Tibial nerve (tissue), 4 donors: Measurements from ENCODE around the gene C7orf57. TPM values are rescaled to one million over a fixed set of nuclear protein-coding genes. Genes with fewer than 3 reads are reported as not detected.

Source experiments
- DNase-seq, 2 donors: peaks; one replicate each; pipeline ENCODE4 v3.0.0-alpha.2; 2019; ENCODE audit warnings: low spot score in 2 of 2
- H3K27ac ChIP-seq, 4 donors: fragments of 200-600 bp; sonication (generic) in 3 of 4; one replicate each; pipeline ENCODE4 v1.5.1; 2017 to 2019; ENCODE audit warnings: mild to moderate bottlenecking in 1 of 4
- H3K27me3 ChIP-seq, 2 donors: fragments of 200-600 bp; sonication (generic) in 1 of 2; one replicate each; pipeline versions ENCODE4 v1.5.1 to v1.6.0; 2017 to 2019
- H3K36me3 ChIP-seq, 3 donors: fragments of 200-600 bp; sonication (generic); one replicate each; pipeline ENCODE4 v1.5.1; 2018 to 2019
- H3K4me1 ChIP-seq, 4 donors: fragments of 200-600 bp; sonication (generic) in 3 of 4; one replicate each; pipeline ENCODE4 v1.5.1; 2017 to 2019
- H3K4me3 ChIP-seq, 4 donors: fragments of 200-600 bp; sonication (generic) in 3 of 4; one replicate each; pipeline ENCODE4 v1.5.1; 2017 to 2019; ENCODE audit warnings: mild to moderate bottlenecking in 1 of 4, moderate library complexity in 1 of 4
- H3K9me3 ChIP-seq, 4 donors: fragments of 200-600 bp; sonication (generic) in 3 of 4; one replicate each; pipeline ENCODE4 v1.5.1; 2017 to 2019
- EP300 ChIP-seq, 2 donors: sonication (generic); formaldehyde crosslinking; IDR thresholded peaks; one replicate each; pipeline ENCODE4 v1.6.1; 2017; ENCODE audit warnings: antibody characterized with exemption in 2 of 2, mild to moderate bottlenecking in 1 of 2
- POLR2A ChIP-seq, 2 donors: fragments of 450-650 bp; IDR thresholded peaks; one replicate each; pipeline ENCODE4 v1.6.1; 2017; ENCODE audit warnings: antibody characterized with exemption in 2 of 2, mild to moderate bottlenecking in 2 of 2, moderate library complexity in 2 of 2
- WGBS, 2 donors: methylation state at CpG; one replicate each; pipeline ENCODE4 v1.1.5; 2018; 5-methylcytosine and 5-hydroxymethylcytosine counted together
- total RNA-seq, 4 donors: library from RNA; depleted of rRNA; stranded (reverse); fragments of >200 nt; gene quantifications; one replicate each; pipeline ENCODE4 v1.1.0, GENCODE V29; 2016
- TF ChIP-seq, protein P1 (sequence below), 5 experiments: fragments of 200-600 bp in 3 of 5; fragments of 450-650 bp in 2 of 5; sonication (generic) in 3 of 5; IDR thresholded peaks; one replicate each; pipeline ENCODE4 v1.5.1; 2016 to 2019; ENCODE audit warnings: antibody characterized with exemption in 5 of 5, mild to moderate bottlenecking in 3 of 5, moderate library complexity in 2 of 5

The C7orf57 gene
- total RNA-seq, 4 donors from 2014 or later = 0.21 to 0.66 (median 0.60) TPM; not detected in 1

- no peak for DNase-seq
- 73 to 75% methylated on average over 2 of the region's 2 CpGs for WGBS, 2 donors
- H3K4me3 ChIP-seq = no peak overlapping the region
- H3K9me3 ChIP-seq = no peaks in the 10 kb centered on the region
- TF ChIP-seq POLR2A (IDR thresholded peaks at IDR 0.05) (no peak), EP300 (IDR thresholded peaks at IDR 0.05) (no peak)
- TF ChIP-seq, protein P1, sequence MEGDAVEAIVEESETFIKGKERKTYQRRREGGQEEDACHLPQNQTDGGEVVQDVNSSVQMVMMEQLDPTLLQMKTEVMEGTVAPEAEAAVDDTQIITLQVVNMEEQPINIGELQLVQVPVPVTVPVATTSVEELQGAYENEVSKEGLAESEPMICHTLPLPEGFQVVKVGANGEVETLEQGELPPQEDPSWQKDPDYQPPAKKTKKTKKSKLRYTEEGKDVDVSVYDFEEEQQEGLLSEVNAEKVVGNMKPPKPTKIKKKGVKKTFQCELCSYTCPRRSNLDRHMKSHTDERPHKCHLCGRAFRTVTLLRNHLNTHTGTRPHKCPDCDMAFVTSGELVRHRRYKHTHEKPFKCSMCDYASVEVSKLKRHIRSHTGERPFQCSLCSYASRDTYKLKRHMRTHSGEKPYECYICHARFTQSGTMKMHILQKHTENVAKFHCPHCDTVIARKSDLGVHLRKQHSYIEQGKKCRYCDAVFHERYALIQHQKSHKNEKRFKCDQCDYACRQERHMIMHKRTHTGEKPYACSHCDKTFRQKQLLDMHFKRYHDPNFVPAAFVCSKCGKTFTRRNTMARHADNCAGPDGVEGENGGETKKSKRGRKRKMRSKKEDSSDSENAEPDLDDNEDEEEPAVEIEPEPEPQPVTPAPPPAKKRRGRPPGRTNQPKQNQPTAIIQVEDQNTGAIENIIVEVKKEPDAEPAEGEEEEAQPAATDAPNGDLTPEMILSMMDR (IDR thresholded peaks at IDR 0.05) = no peak
- no peak overlapping the region for H3K27ac ChIP-seq
- H3K4me1 ChIP-seq = peaks cover 0 to 13% (median 8%) of the 10 kb centered on the region in 4 donors
- H3K36me3 ChIP-seq = no peaks in the 10 kb centered on the region
- peaks cover 0 to 4% of the 10 kb centered on the region in 2 donors for H3K27me3 ChIP-seq
Observed at GRCh38 chr7:48031111-48031510, 4.2 kb upstream of the C7orf57 start.

DNA sequence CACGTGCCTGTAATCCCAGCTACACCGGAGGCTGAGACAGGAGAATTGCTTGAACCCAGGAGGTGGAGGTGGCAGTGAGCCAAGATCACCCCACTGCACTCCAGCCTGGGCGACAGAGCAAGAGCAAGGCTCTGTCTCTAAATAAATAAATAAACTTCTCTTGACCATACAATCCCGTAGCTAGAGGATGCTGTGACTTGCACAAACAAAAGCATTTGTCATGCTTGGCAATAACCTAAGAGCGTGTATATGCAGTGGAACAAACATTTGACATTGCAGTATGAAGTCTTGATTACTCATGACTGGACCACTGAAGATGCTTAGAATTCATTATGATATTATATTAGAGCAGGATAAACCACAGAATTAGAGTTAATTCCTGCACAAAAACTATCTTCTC lies 1.4 kb upstream of the C7orf57 start:
- Histone ChIP-seq H3K36me3 (no peaks in the 10 kb centered on the region), H3K27me3 (peaks cover 0 to 10% of the 10 kb centered on the region in 2 donors), H3K4me3 (no peak overlapping the region), H3K9me3 (no peaks in the 10 kb centered on the region), H3K4me1 (peaks cover 0 to 16% (median 10%) of the 10 kb centered on the region in 4 donors), H3K27ac (no peak overlapping the region)
- no peak for DNase-seq
- WGBS, 2 donors = 58 to 65% methylated on average over 5 of the region's 5 CpGs
- no peak for TF ChIP-seq EP300 (IDR thresholded peaks at IDR 0.05)
- TF ChIP-seq, protein P1 (IDR thresholded peaks at IDR 0.05) = no peak
- TF ChIP-seq POLR2A (IDR thresholded peaks at IDR 0.05) = no peak

- DNase-seq = no peak
- Histone ChIP-seq H3K36me3 (no peaks in the 10 kb centered on the region), H3K27ac (no peak overlapping the region), H3K27me3 (peaks cover 0 to 10% of the 10 kb centered on the region in 2 donors), H3K9me3 (no peaks in the 10 kb centered on the region), H3K4me3 (peak overlapping the region; percentile 34 to 55 (median 42)), H3K4me1 (peaks cover 0 to 16% (median 10%) of the 10 kb centered on the region in 4 donors)
- TF ChIP-seq EP300 (IDR thresholded peaks at IDR 0.05) = no peak
- TF ChIP-seq, protein P1 (IDR thresholded peaks at IDR 0.05) = no peak
- no peak for TF ChIP-seq POLR2A (IDR thresholded peaks at IDR 0.05)
- WGBS, 2 donors = 1 to 2% methylated on average over 39 to 41 of the region's 42 CpGs
Observed at GRCh38 chr7:48035967-48036478, 680 bp downstream of the C7orf57 start.

DNA sequence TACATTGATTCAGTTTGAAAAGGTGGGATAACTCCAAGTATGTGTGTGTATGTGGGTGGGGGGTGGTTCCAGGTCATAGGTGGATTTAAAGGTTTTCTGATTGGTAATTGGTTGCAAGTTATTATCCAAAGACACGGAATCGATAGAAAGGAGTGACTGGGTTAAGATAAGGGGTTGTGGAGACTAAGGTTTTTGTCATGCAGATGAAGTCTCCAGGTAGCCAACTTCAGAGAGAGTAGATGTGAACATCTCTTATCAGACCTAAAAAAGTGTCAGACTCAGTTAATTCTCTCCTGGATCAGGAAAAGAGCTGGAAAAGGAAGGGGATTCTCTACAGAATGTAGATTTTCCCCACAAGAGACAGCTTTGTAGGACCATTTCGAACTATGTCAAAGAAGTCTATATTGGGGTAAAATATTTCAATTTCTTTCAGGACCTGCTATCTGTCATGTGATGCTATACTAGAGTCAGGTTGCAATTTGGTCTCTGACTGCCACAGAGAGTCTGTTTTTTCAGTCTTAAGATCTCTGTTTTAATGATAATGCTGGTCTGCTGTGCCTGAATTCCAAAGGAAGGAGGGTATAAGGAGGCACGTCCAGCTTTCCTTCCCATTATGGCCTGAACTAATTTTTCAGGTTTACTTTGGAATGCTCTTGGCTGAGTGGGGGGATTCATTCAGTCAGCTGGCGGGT lies 3.6 kb downstream of the C7orf57 start:
- whole genome bisulfite sequencing, 2 donors = 42 to 50% methylated on average over 5 of the region's 5 CpGs
- Histone ChIP-seq H3K9me3 (no peaks in the 10 kb centered on the region), H3K4me3 (no peak overlapping the region), H3K27me3 (peaks cover 0 to 6% of the 10 kb centered on the region in 2 donors), H3K4me1 (peaks cover 0 to 16% (median 10%) of the 10 kb centered on the region in 4 donors), H3K36me3 (no peaks in the 10 kb centered on the region), H3K27ac (no peak overlapping the region)
- TF ChIP-seq, protein P1 (IDR thresholded peaks at IDR 0.05) = no peak
- TF ChIP-seq POLR2A (IDR thresholded peaks at IDR 0.05) (no peak), EP300 (IDR thresholded peaks at IDR 0.05) (no peak)
- DNase-seq = no peak

DNA sequence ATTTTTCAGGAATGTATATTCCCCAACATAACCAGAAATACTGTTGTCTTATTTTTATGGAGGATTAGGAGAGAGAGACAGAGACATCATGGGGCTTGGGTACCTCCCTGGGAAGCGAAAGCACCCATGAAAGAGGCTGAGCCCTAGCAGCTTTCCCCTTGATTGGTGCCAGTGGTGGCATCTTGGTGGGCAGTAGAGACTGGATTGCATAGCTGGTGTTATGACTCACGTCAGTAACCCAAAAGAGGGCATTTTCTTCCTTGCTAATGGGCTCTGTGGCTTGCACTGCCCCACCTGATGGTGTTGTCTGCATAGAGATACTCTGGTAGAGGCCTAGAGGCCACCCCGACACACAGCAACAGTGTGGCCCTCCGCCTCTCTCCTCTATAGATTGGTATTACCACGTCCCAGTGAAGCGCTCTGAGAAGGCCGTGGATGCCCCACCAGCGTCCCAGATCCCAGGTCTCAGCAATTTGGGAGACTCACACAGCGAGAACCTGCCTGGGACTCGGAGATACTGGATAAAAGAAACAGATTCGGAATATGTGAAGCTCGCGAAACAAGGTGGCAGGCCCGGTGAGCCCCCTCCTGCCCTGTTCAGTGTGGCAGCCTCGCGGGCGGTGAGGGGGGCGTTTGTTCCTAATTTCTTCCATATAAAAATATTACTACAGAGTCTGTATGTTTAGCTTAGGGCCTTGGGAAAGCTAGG lies 5.8 kb downstream of the C7orf57 start:
- no peaks in the 10 kb centered on the region for H3K36me3 ChIP-seq

More for the DNA sequence above, 5.8 kb downstream of the C7orf57 start:
- 89 to 92% methylated on average over 18 of the region's 18 CpGs for WGBS, 2 donors
- TF ChIP-seq, protein P1 (IDR thresholded peaks at IDR 0.05) = no peak
- TF ChIP-seq EP300 (IDR thresholded peaks at IDR 0.05) (no peak), POLR2A (IDR thresholded peaks at IDR 0.05) (no peak)
- no peak for DNase-seq
- H3K4me3 ChIP-seq = no peak overlapping the region
- H3K27me3 ChIP-seq = peaks cover 0 to 6% of the 10 kb centered on the region in 2 donors
- peaks cover 0 to 4% (median 2%) of the 10 kb centered on the region in 4 donors for H3K4me1 ChIP-seq
- no peak overlapping the region for H3K27ac ChIP-seq
- H3K9me3 ChIP-seq = no peaks in the 10 kb centered on the region
